ENCODE data around the gene CYP1A1.
A peak's percentile ranks its signal among the peaks of the same experiment; 100 is the strongest.

The CYP1A1 gene

GRCh38 chr15:74725225-74725774 lies at the start of gene CYP1A1:
Gene CYP1A1, minus strand, starts transcription at chr15:74725528. Its CDS starts 2,431 bp downstream, at chr15:74723097.
- DNase-seq: peak; percentile 31
- in situ Hi-C loops (cut with HindIII; ENCODE audit: low pct_ligation_motif_present, low pct_unique_long_range_greater_than_20kb, low sequenced_read_pairs): no loop called here

- in situ Hi-C loops (cut with HindIII; ENCODE audit: low pct_ligation_motif_present, low pct_unique_long_range_greater_than_20kb, low sequenced_read_pairs): loop anchor here (25.0 kb wide), 1 partner anchor 136 kb away; no protein-coding TSS in a partner anchor
Measured at GRCh38 chr15:74773731-74774252, 48.5 kb upstream of the CYP1A1 start.

GRCh38 chr15:74773329-74773728 lies 48.0 kb upstream of the CYP1A1 start:
- DNase-seq: no peak
- in situ Hi-C loops (cut with HindIII; ENCODE audit: low pct_ligation_motif_present, low pct_unique_long_range_greater_than_20kb, low sequenced_read_pairs): loop anchor here (25.0 kb wide), 1 partner anchor 136 kb away; no protein-coding TSS in a partner anchor

More at GRCh38 chr15:74773731-74774252, 48.5 kb upstream of the CYP1A1 start:
- no peak for DNase-seq

- no peak for DNase-seq
- in situ Hi-C loops (cut with HindIII; ENCODE audit: low pct_ligation_motif_present, low pct_unique_long_range_greater_than_20kb, low sequenced_read_pairs): loop anchor here (25.0 kb wide), 1 partner anchor 133 kb away; no protein-coding TSS in a partner anchor
Measured at GRCh38 chr15:74770211-74770903, 45.0 kb upstream of the CYP1A1 start.

- no peak for DNase-seq
- in situ Hi-C loops (cut with HindIII; ENCODE audit: low pct_ligation_motif_present, low pct_unique_long_range_greater_than_20kb, low sequenced_read_pairs): loop anchor here (25.0 kb wide), 1 partner anchor 132 kb away; no protein-coding TSS in a partner anchor
Measured at GRCh38 chr15:74769463-74770025, 44.2 kb upstream of the CYP1A1 start.

GRCh38 chr15:74768771-74769342 lies 43.5 kb upstream of the CYP1A1 start:
- in situ Hi-C loops (cut with HindIII; ENCODE audit: low pct_ligation_motif_present, low pct_unique_long_range_greater_than_20kb, low sequenced_read_pairs): loop anchor here (25.0 kb wide), 1 partner anchor 132 kb away; no protein-coding TSS in a partner anchor
- peak; percentile 52 for DNase-seq

- no peak for DNase-seq
- in situ Hi-C loops (cut with HindIII; ENCODE audit: low pct_ligation_motif_present, low pct_unique_long_range_greater_than_20kb, low sequenced_read_pairs): loop anchor here (25.0 kb wide), 1 partner anchor 131 kb away; no protein-coding TSS in a partner anchor
Measured at GRCh38 chr15:74768099-74768770, 42.9 kb upstream of the CYP1A1 start.

GRCh38 chr15:74767167-74768098 lies 42.1 kb upstream of the CYP1A1 start:
- no peak for DNase-seq
- in situ Hi-C loops (cut with HindIII; ENCODE audit: low pct_ligation_motif_present, low pct_unique_long_range_greater_than_20kb, low sequenced_read_pairs): loop anchor here (25.0 kb wide), 1 partner anchor 130 kb away; no protein-coding TSS in a partner anchor

GRCh38 chr15:74763416-74763815 lies 38.1 kb upstream of the CYP1A1 start:
- DNase-seq: no peak
- in situ Hi-C loops (cut with HindIII; ENCODE audit: low pct_ligation_motif_present, low pct_unique_long_range_greater_than_20kb, low sequenced_read_pairs): loop anchor here (25.0 kb wide), 1 partner anchor 126 kb away; no protein-coding TSS in a partner anchor

GRCh38 chr15:74762791-74763150 lies 37.4 kb upstream of the CYP1A1 start:
- in situ Hi-C loops (cut with HindIII; ENCODE audit: low pct_ligation_motif_present, low pct_unique_long_range_greater_than_20kb, low sequenced_read_pairs): loop anchor here (25.0 kb wide), 1 partner anchor 125 kb away; no protein-coding TSS in a partner anchor
- no peak for DNase-seq

GRCh38 chr15:74758736-74759135 lies 33.4 kb upstream of the CYP1A1 start:
- in situ Hi-C loops (cut with HindIII; ENCODE audit: low pct_ligation_motif_present, low pct_unique_long_range_greater_than_20kb, low sequenced_read_pairs): loop anchor here (25.0 kb wide), 1 partner anchor 121 kb away; no protein-coding TSS in a partner anchor
- DNase-seq: no peak

- in situ Hi-C loops (cut with HindIII; ENCODE audit: low pct_ligation_motif_present, low pct_unique_long_range_greater_than_20kb, low sequenced_read_pairs): loop anchor here (25.0 kb wide), 1 partner anchor 117 kb away; no protein-coding TSS in a partner anchor
- no peak for DNase-seq
Measured at GRCh38 chr15:74754593-74755215, 29.4 kb upstream of the CYP1A1 start.

GRCh38 chr15:74752531-74752930 lies 27.2 kb upstream of the CYP1A1 start:
- peak; percentile 78 for DNase-seq
- in situ Hi-C loops (cut with HindIII; ENCODE audit: low pct_ligation_motif_present, low pct_unique_long_range_greater_than_20kb, low sequenced_read_pairs): loop anchor here (25.0 kb wide), 1 partner anchor 115 kb away; no protein-coding TSS in a partner anchor

GRCh38 chr15:74752011-74752410 lies 26.7 kb upstream of the CYP1A1 start:
- in situ Hi-C loops (cut with HindIII; ENCODE audit: low pct_ligation_motif_present, low pct_unique_long_range_greater_than_20kb, low sequenced_read_pairs): loop anchor here (25.0 kb wide), 1 partner anchor 115 kb away; no protein-coding TSS in a partner anchor

GRCh38 chr15:74750751-74751150 lies 25.4 kb upstream of the CYP1A1 start:
- in situ Hi-C loops (cut with HindIII; ENCODE audit: low pct_ligation_motif_present, low pct_unique_long_range_greater_than_20kb, low sequenced_read_pairs): loop anchor here (25.0 kb wide), 1 partner anchor 113 kb away; no protein-coding TSS in a partner anchor
- DNase-seq: no peak

More at GRCh38 chr15:74752011-74752410, 26.7 kb upstream of the CYP1A1 start:
- DNase-seq: no peak

GRCh38 chr15:74749832-74750231 lies 24.5 kb upstream of the CYP1A1 start:
- in situ Hi-C loops (cut with HindIII; ENCODE audit: low pct_ligation_motif_present, low pct_unique_long_range_greater_than_20kb, low sequenced_read_pairs): loop anchor here (25.0 kb wide), 1 partner anchor 113 kb away; no protein-coding TSS in a partner anchor
- no peak for DNase-seq

Measured in ACHN (cell line).